ENCODE measurements around the gene MALRD1. TPM values are rescaled to one million over a fixed set of nuclear protein-coding genes. Genes with fewer than 3 reads are reported as not detected.

Gene MALRD1
- total RNA-seq, 1 donor from 2014 or later = 2.3 TPM

GRCh38 chr10:19577807-19578206, 529.2 kb downstream of the MALRD1 start:
- no peak for DNase-seq (ENCODE audit: low spot score)

- no peak for DNase-seq (ENCODE audit: low spot score)
These were observed 530.0 kb downstream of the MALRD1 start for GRCh38 chr10:19578571-19578970.

DNA sequence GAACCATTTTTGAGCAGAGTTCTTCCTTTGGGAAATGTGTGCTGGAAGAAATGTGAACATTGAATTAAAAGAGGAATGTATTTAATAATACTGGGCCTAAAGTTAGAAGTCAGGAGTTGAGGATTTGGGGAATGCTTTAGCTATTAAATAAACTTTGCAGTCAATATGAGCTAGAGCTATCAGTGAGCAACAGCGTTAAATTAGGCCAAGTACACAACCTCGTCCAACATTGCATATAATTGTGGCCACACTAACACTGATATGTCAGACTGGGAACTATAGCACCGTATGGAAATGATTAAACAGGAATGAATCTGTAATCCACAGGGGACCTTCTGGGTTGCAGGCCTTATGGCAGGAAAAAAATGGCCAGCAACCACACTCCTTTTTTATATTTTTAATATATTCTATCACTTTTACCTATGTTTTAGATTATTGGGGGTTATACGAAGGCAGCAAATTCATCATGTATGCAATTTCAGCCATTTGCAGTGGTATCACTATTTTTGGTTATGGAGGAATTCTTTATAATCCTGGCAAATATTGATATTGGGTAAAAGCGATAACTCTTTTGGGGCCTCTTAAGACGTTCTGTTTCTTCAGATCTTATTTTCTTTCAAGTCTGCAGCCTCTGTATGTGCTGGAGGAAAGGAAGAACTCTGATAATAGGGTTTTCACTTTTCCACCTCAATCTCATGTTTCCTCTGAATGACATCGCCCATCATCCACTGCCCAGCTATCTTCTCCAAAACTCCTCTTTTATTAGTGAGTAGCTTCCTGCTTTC, 531.4 kb downstream of the MALRD1 start:
- no peak for DNase-seq (ENCODE audit: low spot score)

- DNase-seq (ENCODE audit: low spot score) = no peak
These were observed 532.1 kb downstream of the MALRD1 start for GRCh38 chr10:19580691-19581090.

DNA sequence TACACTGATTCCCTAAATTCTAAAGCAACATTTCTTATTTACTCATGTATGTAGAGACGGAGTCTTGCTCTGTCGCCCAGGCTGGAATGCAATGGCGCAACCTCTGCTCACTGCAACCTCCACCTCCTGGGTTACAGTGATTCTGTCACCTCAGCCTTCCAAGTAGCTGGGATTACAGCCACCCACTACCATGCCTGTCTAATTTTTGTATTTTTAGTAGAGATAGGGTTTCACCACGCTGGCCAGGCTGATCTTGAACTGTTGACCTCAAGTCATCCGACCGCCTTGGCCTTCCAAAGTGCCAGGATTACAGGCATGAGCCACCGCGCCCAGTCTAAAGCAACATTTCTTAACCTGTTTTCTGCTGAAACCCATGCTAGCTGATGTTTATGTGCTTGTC, 540.0 kb downstream of the MALRD1 start:
- DNase-seq (ENCODE audit: low spot score) = no peak

- no peak for DNase-seq (ENCODE audit: low spot score)
These were observed 543.7 kb downstream of the MALRD1 start for GRCh38 chr10:19592276-19592675.

DNA sequence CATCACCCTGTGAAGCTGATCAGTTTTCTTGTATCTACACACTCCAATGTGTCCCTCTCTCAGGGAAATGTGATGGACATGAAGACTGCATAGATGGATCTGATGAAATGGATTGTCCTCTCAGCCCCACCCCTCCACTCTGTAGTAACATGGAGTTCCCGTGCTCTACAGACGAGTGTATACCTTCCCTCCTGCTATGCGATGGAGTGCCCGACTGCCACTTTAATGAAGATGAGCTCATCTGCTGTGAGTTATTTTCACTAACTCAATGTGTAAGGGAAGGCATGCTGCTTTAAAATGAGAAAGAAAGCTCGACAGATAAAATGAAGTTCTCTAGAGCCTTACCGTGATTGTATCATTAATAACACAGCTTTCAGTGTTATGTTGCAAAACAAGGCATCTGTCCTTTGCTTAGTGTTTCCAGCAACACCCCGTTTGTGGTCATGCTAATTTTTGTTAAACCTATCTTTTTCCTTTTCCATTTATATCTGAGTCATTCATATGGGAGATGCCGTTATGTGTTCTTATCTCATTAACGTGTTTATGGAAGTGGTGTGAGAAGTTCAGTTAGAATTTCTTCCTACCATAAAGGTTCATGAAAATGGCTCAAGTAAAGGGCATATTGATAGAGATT, 546.7 kb downstream of the MALRD1 start:
- DNase-seq (ENCODE audit: low spot score) = no peak

GRCh38 chr10:19605806-19606205, 557.2 kb downstream of the MALRD1 start:
- no peak for DNase-seq (ENCODE audit: low spot score)

DNA sequence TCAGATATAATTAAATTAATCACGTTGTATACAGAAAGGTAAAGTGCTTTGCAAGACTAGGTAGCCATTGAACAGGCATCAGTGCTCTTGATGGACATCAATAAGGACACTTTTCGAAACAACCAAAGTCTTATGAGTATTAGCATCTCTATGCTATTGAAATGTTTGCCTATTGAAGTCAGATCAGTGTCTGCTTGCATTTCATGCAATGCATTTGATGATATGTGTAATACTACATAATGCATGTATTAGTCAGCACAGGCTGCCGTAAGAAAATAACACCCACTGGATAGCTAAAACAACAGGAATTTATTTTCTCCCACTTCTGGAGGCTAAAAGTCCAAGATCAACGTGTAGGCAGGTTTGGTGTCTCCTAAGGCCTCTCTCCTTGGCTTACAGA, 558.4 kb downstream of the MALRD1 start:
- DNase-seq (ENCODE audit: low spot score) = no peak

GRCh38 chr10:19611775-19612174, 563.2 kb downstream of the MALRD1 start:
- no peak for DNase-seq (ENCODE audit: low spot score)

- DNase-seq (ENCODE audit: low spot score) = no peak
These were observed 568.4 kb downstream of the MALRD1 start for GRCh38 chr10:19616966-19617365.

DNA sequence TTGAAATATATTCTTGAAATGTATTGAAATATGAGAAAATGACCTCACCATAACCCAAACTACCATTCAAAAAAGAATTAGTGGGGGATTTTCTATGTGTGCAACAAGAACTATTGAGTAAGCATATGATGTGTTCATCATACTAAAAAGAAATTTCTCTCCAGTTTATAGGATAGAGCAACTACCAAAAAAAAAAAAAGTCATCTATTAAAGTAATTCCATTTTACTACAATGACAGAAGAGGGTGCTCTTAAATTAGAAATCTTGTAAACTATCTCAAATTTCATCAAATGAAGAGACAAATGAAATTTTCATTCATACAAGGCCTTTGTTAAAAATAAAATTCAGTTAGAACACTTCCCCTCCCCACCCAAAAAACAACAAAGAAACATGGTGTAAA, 572.2 kb downstream of the MALRD1 start:
- no peak for DNase-seq (ENCODE audit: low spot score)

GRCh38 chr10:19623321-19623720, 574.7 kb downstream of the MALRD1 start:
- no peak for DNase-seq (ENCODE audit: low spot score)

DNA sequence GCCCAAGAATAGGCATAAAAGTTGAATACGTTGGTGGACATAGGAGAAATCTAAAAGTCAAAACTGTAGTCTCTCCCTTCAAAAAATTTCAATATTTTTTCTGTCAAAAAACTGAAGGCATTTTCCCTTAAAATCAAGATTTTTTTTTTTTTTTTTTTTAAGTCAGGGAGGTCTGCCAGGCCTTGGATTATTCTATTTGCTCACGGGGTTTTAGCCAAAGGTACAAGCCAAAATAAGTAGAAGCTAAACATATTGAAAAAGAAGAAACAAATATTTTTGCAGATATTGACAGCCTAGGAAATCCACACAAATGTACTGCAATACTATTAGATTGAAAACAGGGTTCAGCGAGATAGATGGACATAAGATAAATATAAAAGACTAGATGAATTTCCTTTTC, 577.6 kb downstream of the MALRD1 start:
- DNase-seq (ENCODE audit: low spot score) = no peak

GRCh38 chr10:19628767-19629560, 580.4 kb downstream of the MALRD1 start:
- DNase-seq (ENCODE audit: low spot score) = no peak

DNA sequence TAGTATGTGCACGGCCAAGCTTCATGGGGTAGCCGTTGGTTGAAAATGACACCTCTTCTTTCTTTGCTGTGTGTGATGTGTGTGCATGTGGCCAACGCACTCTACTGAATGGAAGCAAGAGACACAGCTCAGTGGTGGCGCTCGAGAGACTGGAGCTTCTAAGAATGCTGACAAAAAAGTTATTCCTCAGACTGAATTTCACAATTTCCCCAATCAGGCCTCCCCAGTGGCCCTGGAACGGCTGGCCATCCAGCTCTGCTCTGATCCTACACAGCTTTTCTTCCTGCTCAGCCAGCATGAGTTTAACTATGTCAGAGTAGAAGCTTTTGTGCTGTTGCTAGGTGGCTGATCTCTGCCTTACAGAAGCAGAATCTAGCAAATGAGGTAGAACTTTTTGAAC, 581.0 kb downstream of the MALRD1 start:
- DNase-seq (ENCODE audit: low spot score) = peak; percentile 54

DNA sequence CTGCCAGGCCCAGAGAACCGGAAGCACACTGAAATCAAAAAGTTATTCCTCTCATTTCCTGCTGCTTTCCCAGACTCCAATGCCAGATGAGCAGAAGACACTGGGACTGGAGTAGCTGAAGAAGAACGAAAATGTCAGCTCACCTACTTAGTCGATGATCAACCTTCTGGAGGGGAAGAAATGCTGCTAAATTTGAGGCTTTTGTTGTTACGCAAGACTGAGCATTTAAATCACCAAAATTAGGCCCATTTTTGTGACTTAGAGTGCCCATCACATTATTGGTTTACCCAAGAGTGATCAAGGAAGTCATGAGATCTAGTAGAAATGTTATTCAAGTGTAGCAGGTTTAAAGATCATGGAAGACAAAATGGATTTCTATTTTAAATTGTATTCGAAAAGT, 585.6 kb downstream of the MALRD1 start:
- no peak for DNase-seq (ENCODE audit: low spot score)

- peak; percentile 44 for DNase-seq (ENCODE audit: low spot score)
These were observed 589.7 kb downstream of the MALRD1 start for GRCh38 chr10:19638182-19638895.

DNA sequence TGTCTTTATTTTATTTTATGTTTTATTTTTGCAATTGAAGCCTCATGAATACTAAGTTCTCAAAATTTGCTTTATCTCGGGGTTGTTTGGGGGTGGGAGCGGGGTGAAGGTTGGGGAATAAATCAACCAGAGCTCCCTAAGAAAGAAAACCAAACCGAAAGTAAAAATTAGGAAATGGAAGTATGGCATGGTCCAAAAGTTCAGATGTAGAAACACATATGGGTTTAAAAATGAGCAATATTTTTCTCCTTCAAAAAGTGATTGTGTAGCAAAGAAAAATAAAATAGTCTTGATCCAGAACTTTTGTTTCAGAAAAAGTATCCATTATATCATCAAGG, 590.3 kb downstream of the MALRD1 start:
- no peak for DNase-seq (ENCODE audit: low spot score)

DNA sequence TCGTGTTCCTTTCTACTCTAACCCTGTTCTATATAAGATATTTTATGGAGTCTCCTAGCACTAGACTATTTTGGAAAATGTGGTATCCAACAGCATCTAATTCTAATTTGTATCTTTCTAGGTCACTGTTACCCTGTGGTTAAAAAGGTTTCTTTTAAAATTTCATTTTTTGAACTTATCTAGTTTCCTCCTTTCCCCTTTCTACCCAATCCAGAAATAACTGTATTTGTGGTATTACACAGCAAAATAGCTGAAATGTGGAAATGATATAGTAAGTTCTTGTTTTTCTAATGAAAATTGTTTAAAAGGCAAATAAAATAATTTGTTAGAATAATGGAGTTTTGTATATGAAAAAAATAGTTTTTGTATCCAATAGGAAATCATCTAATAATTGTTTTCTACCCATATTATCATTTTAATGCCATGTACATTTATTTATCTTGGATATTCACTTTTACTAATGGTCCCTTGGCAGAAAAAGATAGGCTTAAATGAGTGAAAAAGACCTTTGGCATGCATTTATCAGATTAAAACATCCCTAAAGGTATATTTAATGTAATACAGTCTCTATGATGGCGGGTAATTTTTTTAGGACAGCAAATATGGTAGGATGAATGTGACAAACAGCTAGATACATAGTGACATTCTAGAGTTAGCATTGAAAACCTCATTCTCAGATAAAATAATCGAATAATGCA, 592.1 kb downstream of the MALRD1 start:
- DNase-seq (ENCODE audit: low spot score) = no peak

GRCh38 chr10:19651549-19651948, 602.9 kb downstream of the MALRD1 start:
- DNase-seq (ENCODE audit: low spot score) = no peak

GRCh38 chr10:19652750-19653149, 604.1 kb downstream of the MALRD1 start:
- DNase-seq (ENCODE audit: low spot score) = no peak
